ENCODE data around the gene GOLGA6A. TPM values are rescaled to one million over a fixed set of nuclear protein-coding genes. Genes with fewer than 3 reads are reported as not detected.
"Not testable (repeated sequence)": the region's sequence is repeated elsewhere in the genome, so short reads cannot be mapped to it uniquely, and the experiment has no call there.

GOLGA6A gene
- total RNA-seq, 1 experiment from 2014 or later: not detected

- H3K4me3 ChIP-seq (ENCODE audit: low read length); H3K27ac ChIP-seq (ENCODE audit: low read length); H3K79me2 ChIP-seq (ENCODE audit: low read length); intact Hi-C loops (cut with micrococcal nuclease); H2AFZ ChIP-seq (ENCODE audit: low read length); H3K4me1 ChIP-seq (ENCODE audit: insufficient read depth, low read length); H3F3A ChIP-seq (ENCODE audit: low read length, unreplicated experiment); DNase-seq; BruUV-seq (replicated peaks); H3K9me3 ChIP-seq (ENCODE audit: low read length); H3K4me2 ChIP-seq (ENCODE audit: low read length); H4K20me1 ChIP-seq (ENCODE audit: low read length); H3K9me2 ChIP-seq (replicated peaks; ENCODE audit: low read length); H3K36me3 ChIP-seq (ENCODE audit: low read depth, low read length); CTCF ChIA-PET; POLR2A ChIA-PET (ENCODE audit: unreplicated experiment); H3K27me3 ChIP-seq (ENCODE audit: low read length); H3K9ac ChIP-seq (ENCODE audit: low read length): not testable (repeated sequence)
- ATAC-seq: peak; percentile 97
- TF ChIP-seq CTCF (conservative IDR thresholded peaks at IDR 0.05; ENCODE audit: low read depth, low read length): peak; percentile 32
Measured at GRCh38 chr15:74065684-74066411, 16.5 kb downstream of the GOLGA6A start.

GRCh38 chr15:74064822-74065221, 17.5 kb downstream of the GOLGA6A start:
- H2AFZ ChIP-seq (ENCODE audit: low read length); H3F3A ChIP-seq (ENCODE audit: low read length, unreplicated experiment); H3K36me3 ChIP-seq (ENCODE audit: low read depth, low read length); H4K20me1 ChIP-seq (ENCODE audit: low read length); BruUV-seq (replicated peaks); H3K4me3 ChIP-seq (ENCODE audit: low read length); intact Hi-C loops (cut with micrococcal nuclease); H3K9ac ChIP-seq (ENCODE audit: low read length); H3K79me2 ChIP-seq (ENCODE audit: low read length); H3K4me2 ChIP-seq (ENCODE audit: low read length); POLR2A ChIA-PET (ENCODE audit: unreplicated experiment); H3K9me3 ChIP-seq (ENCODE audit: low read length); ATAC-seq; CTCF ChIA-PET; H3K27me3 ChIP-seq (ENCODE audit: low read length); H3K4me1 ChIP-seq (ENCODE audit: insufficient read depth, low read length); H3K9me2 ChIP-seq (replicated peaks; ENCODE audit: low read length); H3K27ac ChIP-seq (ENCODE audit: low read length); DNase-seq: not testable (repeated sequence)

- intact Hi-C loops (cut with micrococcal nuclease); H3K4me2 ChIP-seq (ENCODE audit: low read length); H3K27ac ChIP-seq (ENCODE audit: low read length); DNase-seq; POLR2A ChIA-PET (ENCODE audit: unreplicated experiment); H3K79me2 ChIP-seq (ENCODE audit: low read length); H3K4me1 ChIP-seq (ENCODE audit: insufficient read depth, low read length); H3K9ac ChIP-seq (ENCODE audit: low read length); H3K27me3 ChIP-seq (ENCODE audit: low read length); H3K9me2 ChIP-seq (replicated peaks; ENCODE audit: low read length); H3F3A ChIP-seq (ENCODE audit: low read length, unreplicated experiment); H3K9me3 ChIP-seq (ENCODE audit: low read length); ATAC-seq; CTCF ChIA-PET; H4K20me1 ChIP-seq (ENCODE audit: low read length); BruUV-seq (replicated peaks); H2AFZ ChIP-seq (ENCODE audit: low read length); H3K36me3 ChIP-seq (ENCODE audit: low read depth, low read length); H3K4me3 ChIP-seq (ENCODE audit: low read length): not testable (repeated sequence)
Measured at GRCh38 chr15:74064183-74064582, 18.2 kb downstream of the GOLGA6A start.

GRCh38 chr15:74063425-74064146, 18.8 kb downstream of the GOLGA6A start:
- ATAC-seq; H3K36me3 ChIP-seq (ENCODE audit: low read depth, low read length); CTCF ChIA-PET; H2AFZ ChIP-seq (ENCODE audit: low read length); H4K20me1 ChIP-seq (ENCODE audit: low read length); BruUV-seq (replicated peaks); H3K9me2 ChIP-seq (replicated peaks; ENCODE audit: low read length); H3K4me2 ChIP-seq (ENCODE audit: low read length); H3K9me3 ChIP-seq (ENCODE audit: low read length); H3K4me3 ChIP-seq (ENCODE audit: low read length); POLR2A ChIA-PET (ENCODE audit: unreplicated experiment); H3K79me2 ChIP-seq (ENCODE audit: low read length); H3K27me3 ChIP-seq (ENCODE audit: low read length); H3K4me1 ChIP-seq (ENCODE audit: insufficient read depth, low read length); H3K9ac ChIP-seq (ENCODE audit: low read length); H3K27ac ChIP-seq (ENCODE audit: low read length); H3F3A ChIP-seq (ENCODE audit: low read length, unreplicated experiment); DNase-seq; intact Hi-C loops (cut with micrococcal nuclease): not testable (repeated sequence)
